CD8-positive, alpha-beta memory T cell (primary cell): ENCODE measurements around the gene NAE1. TPM values are rescaled to one million over a fixed set of nuclear protein-coding genes. Genes with fewer than 3 reads are reported as not detected.
"Not testable (repeated sequence)": the region's sequence is repeated elsewhere in the genome, so short reads cannot be mapped to it uniquely, and the experiment has no call there.

Experiments
- CTCF ChIA-PET: fragments of 350-600 bp; sonication (Branson Sonifier 250); formaldehyde crosslinking; loops from one replicate; lab custom pipeline; 2021; ENCODE audit warnings: antibody characterized with exemption; lab: Charles Lee
- POLR2A ChIA-PET: fragments of 350-600 bp; sonication (Branson Sonifier 250); formaldehyde crosslinking; loops from one replicate; lab custom pipeline; 2021; ENCODE audit warnings: antibody characterized with exemption; lab: Charles Lee
- DNase-seq, 5 donors: peaks; one replicate each; pipeline versions ENCODE4 v3.0.0 to v3.0.0-alpha.2; 2020 to 2022; ENCODE audit warnings: mixed read lengths in 1 of 5
- H3K27ac ChIP-seq: one replicate; pipeline ENCODE4 v1.7.0; 2013; ENCODE audit warnings: low read depth, mild to moderate bottlenecking, low read length, moderate library complexity
- H3K27me3 ChIP-seq: 2 replicates; pipeline ENCODE4 v1.7.0; 2013; ENCODE audit warnings: low read length, mild to moderate bottlenecking; ENCODE audit not compliant: insufficient read depth, poor library complexity, severe bottlenecking
- H3K36me3 ChIP-seq: 2 replicates; pipeline ENCODE4 v1.7.0; 2013; ENCODE audit warnings: mild to moderate bottlenecking, low read length, moderate library complexity; ENCODE audit not compliant: insufficient read depth
- H3K4me1 ChIP-seq: 2 replicates; pipeline ENCODE4 v1.7.0; 2013; ENCODE audit warnings: mild to moderate bottlenecking, low read length, moderate library complexity; ENCODE audit not compliant: insufficient read depth
- H3K4me3 ChIP-seq: 2 replicates; pipeline ENCODE4 v1.7.0; 2013; ENCODE audit warnings: mild to moderate bottlenecking, low read length
- H3K9me3 ChIP-seq: 2 replicates; pipeline ENCODE4 v1.7.0; 2013; ENCODE audit warnings: mild to moderate bottlenecking, low read length
- H3K27ac Mint-ChIP-seq, 8 donors: one replicate each; pipeline ENCODE4 v1.8.0; 2020 to 2021; ENCODE audit warnings: mixed read lengths in 8 of 8, mild to moderate bottlenecking in 6 of 8, inconsistent platforms in 3 of 8, moderate library complexity in 3 of 8
- H3K27me3 Mint-ChIP-seq, 2 donors: one replicate each; pipeline ENCODE4 v1.8.0; 2020 to 2021; ENCODE audit warnings: mixed read lengths in 2 of 2, mild to moderate bottlenecking in 1 of 2, moderate library complexity in 1 of 2
- H3K36me3 Mint-ChIP-seq, 3 donors: one replicate each; pipeline ENCODE4 v1.8.0; 2020 to 2021; ENCODE audit warnings: mixed read lengths in 3 of 3, inconsistent platforms in 1 of 3, mild to moderate bottlenecking in 1 of 3
- H3K4me1 Mint-ChIP-seq, 3 donors: one replicate each; pipeline ENCODE4 v1.8.0; 2020 to 2021; ENCODE audit warnings: mixed read lengths in 3 of 3, inconsistent platforms in 1 of 3, mild to moderate bottlenecking in 1 of 3
- H3K4me3 Mint-ChIP-seq, 7 donors: one replicate each; pipeline ENCODE4 v1.8.0; 2020 to 2021; ENCODE audit warnings: mixed read lengths in 7 of 7, mild to moderate bottlenecking in 6 of 7, moderate library complexity in 4 of 7, inconsistent platforms in 2 of 7
- H3K9me3 Mint-ChIP-seq, 5 donors: one replicate each; pipeline ENCODE4 v1.8.0; 2020 to 2022; ENCODE audit warnings: mixed read lengths in 5 of 5, mild to moderate bottlenecking in 3 of 5, moderate library complexity in 2 of 5, inconsistent platforms in 1 of 5
- polyA plus RNA-seq: library from polyadenylated mRNA; unstranded; fragments of 300-500 nt; fragmentation: Illumina TruSeq; gene quantifications from one replicate; pipeline ENCODE4 v1.2.3, GENCODE V29; 2021
- total RNA-seq, 2 experiments: library from RNA; stranded (reverse); gene quantifications; one replicate each; pipeline ENCODE4 v1.2.3, GENCODE V29; 2021

NAE1 gene
- total and polyA plus RNA-seq, 3 experiments from 2014 or later: 76.6 to 110 (median 105) TPM

GRCh38 chr16:66801320-66802105 is 29.3 kb downstream of the NAE1 start, which contains the start of gene TERB1:
TERB1 (minus strand) TSS chr16:66801584; CDS start chr16:66796798, 4,786 bp downstream.
- CTCF ChIA-PET: interaction anchor here (1.0 kb wide), 1 partner anchor 73 kb away, joined by 3 read pairs; no protein-coding TSS in a partner anchor
- no peaks in the 10 kb centered on the region for H3K9me3 Mint-ChIP-seq

GRCh38 chr16:66800856-66801255 is 29.9 kb downstream of the NAE1 start:
- H3K36me3 Mint-ChIP-seq: peaks cover 14 to 42% (median 23%) of the 10 kb centered on the region in 3 donors
- Histone ChIP-seq H3K27ac (no peak overlapping the region), H3K27me3 (no peaks in the 10 kb centered on the region), H3K4me3 (no peak overlapping the region), H3K9me3 (no peaks in the 10 kb centered on the region), H3K4me1 (no peaks in the 10 kb centered on the region), H3K36me3 (peaks cover 20% of the 10 kb centered on the region)
- CTCF ChIA-PET: interaction anchor here (1.0 kb wide), 1 partner anchor 73 kb away, joined by 3 read pairs; no protein-coding TSS in a partner anchor
- no peaks in the 10 kb centered on the region for H3K4me1 Mint-ChIP-seq
- H3K4me3 Mint-ChIP-seq: no peak overlapping the region
- DNase-seq: no peak
- H3K27ac Mint-ChIP-seq: no peak overlapping the region
- H3K9me3 Mint-ChIP-seq: no peaks in the 10 kb centered on the region
- H3K27me3 Mint-ChIP-seq: no peaks in the 10 kb centered on the region
- POLR2A ChIA-PET: no interaction called here

More at GRCh38 chr16:66801320-66802105, 29.3 kb downstream of the NAE1 start, which contains the start of gene TERB1:
- no peaks in the 10 kb centered on the region for H3K27me3 Mint-ChIP-seq
- H3K4me3 Mint-ChIP-seq: no peak within 1 kb of the TSS
- POLR2A ChIA-PET: no interaction called here
- no peaks in the 10 kb centered on the region for H3K4me1 ChIP-seq
- H3K4me1 Mint-ChIP-seq: no peaks in the 10 kb centered on the region
- H3K9me3 ChIP-seq: no peaks in the 10 kb centered on the region
- H3K36me3 ChIP-seq: peaks cover 20% of the 10 kb centered on the region
- DNase-seq: no peak
- peak within 1 kb of the TSS in 1 of 8 donors; percentile 73 for H3K27ac Mint-ChIP-seq
- H3K4me3 ChIP-seq: no peak within 1 kb of the TSS
- H3K36me3 Mint-ChIP-seq: peaks cover 14 to 44% (median 23%) of the 10 kb centered on the region in 3 donors
- no peak within 1 kb of the TSS for H3K27ac ChIP-seq
- no peaks in the 10 kb centered on the region for H3K27me3 ChIP-seq

- peaks cover 0 to 15% (median 2%) of the 10 kb centered on the region in 3 donors for H3K36me3 Mint-ChIP-seq
- H3K4me1 ChIP-seq: no peaks in the 10 kb centered on the region
- no peak overlapping the region for H3K27ac ChIP-seq
- H3K27me3 ChIP-seq: no peaks in the 10 kb centered on the region
- H3K4me3 ChIP-seq: no peak overlapping the region
- H3K4me1 Mint-ChIP-seq: no peaks in the 10 kb centered on the region
- H3K27me3 Mint-ChIP-seq: no peaks in the 10 kb centered on the region
- no peaks in the 10 kb centered on the region for H3K9me3 Mint-ChIP-seq
- DNase-seq: no peak
- no peaks in the 10 kb centered on the region for H3K36me3 ChIP-seq
- H3K4me3 Mint-ChIP-seq: no peak overlapping the region
- POLR2A ChIA-PET: no interaction called here
- H3K9me3 ChIP-seq: no peaks in the 10 kb centered on the region
- CTCF ChIA-PET: no interaction called here
- H3K27ac Mint-ChIP-seq: no peak overlapping the region
These were observed 32.6 kb downstream of the NAE1 start for GRCh38 chr16:66798161-66798560.

GRCh38 chr16:66793984-66794383 is 36.8 kb downstream of the NAE1 start:
- H3K27ac ChIP-seq, H3K27me3 ChIP-seq, H3K4me1 Mint-ChIP-seq, H3K4me3 ChIP-seq, H3K9me3 ChIP-seq, H3K4me3 Mint-ChIP-seq, DNase-seq, CTCF ChIA-PET, H3K36me3 Mint-ChIP-seq, H3K36me3 ChIP-seq, H3K4me1 ChIP-seq, H3K27me3 Mint-ChIP-seq, H3K9me3 Mint-ChIP-seq, POLR2A ChIA-PET, H3K27ac Mint-ChIP-seq: not testable (repeated sequence)

- no peaks in the 10 kb centered on the region for H3K36me3 ChIP-seq
- H3K27ac ChIP-seq: no peak overlapping the region
- ChIA-PET POLR2A (no interaction called here), CTCF (no interaction called here)
- H3K27me3 Mint-ChIP-seq: peaks cover 0 to 2% of the 10 kb centered on the region in 2 donors
- no peaks in the 10 kb centered on the region for H3K36me3 Mint-ChIP-seq
- H3K27me3 ChIP-seq: no peaks in the 10 kb centered on the region
- no peak for DNase-seq
- no peak overlapping the region for H3K4me3 ChIP-seq
- H3K4me1 ChIP-seq: no peaks in the 10 kb centered on the region
- H3K4me1 Mint-ChIP-seq: no peaks in the 10 kb centered on the region
- no peak overlapping the region for H3K27ac Mint-ChIP-seq
- H3K4me3 Mint-ChIP-seq: no peak overlapping the region
- no peaks in the 10 kb centered on the region for H3K9me3 ChIP-seq
- H3K9me3 Mint-ChIP-seq: no peaks in the 10 kb centered on the region
These were observed 40.5 kb downstream of the NAE1 start for GRCh38 chr16:66790130-66790733.

GRCh38 chr16:66787427-66787826 is 43.3 kb downstream of the NAE1 start:
- ChIA-PET POLR2A (no interaction called here), CTCF (no interaction called here)
- no peaks in the 10 kb centered on the region for H3K9me3 ChIP-seq
- no peaks in the 10 kb centered on the region for H3K27me3 ChIP-seq
- Mint-ChIP-seq H3K4me1 (no peaks in the 10 kb centered on the region), H3K27me3 (peaks cover 0 to 2% of the 10 kb centered on the region in 2 donors), H3K4me3 (no peak overlapping the region), H3K9me3 (no peaks in the 10 kb centered on the region), H3K36me3 (no peaks in the 10 kb centered on the region), H3K27ac (no peak overlapping the region)
- H3K27ac ChIP-seq: no peak overlapping the region
- H3K4me1 ChIP-seq: no peaks in the 10 kb centered on the region
- no peak overlapping the region for H3K4me3 ChIP-seq
- no peak for DNase-seq
- H3K36me3 ChIP-seq: no peaks in the 10 kb centered on the region

- Mint-ChIP-seq H3K9me3 (no peaks in the 10 kb centered on the region), H3K36me3 (no peaks in the 10 kb centered on the region), H3K4me3 (no peak overlapping the region), H3K27me3 (peaks cover 0 to 2% of the 10 kb centered on the region in 2 donors), H3K4me1 (no peaks in the 10 kb centered on the region), H3K27ac (no peak overlapping the region)
- ChIA-PET CTCF (no interaction called here), POLR2A (no interaction called here)
- no peaks in the 10 kb centered on the region for H3K4me1 ChIP-seq
- no peak overlapping the region for H3K4me3 ChIP-seq
- DNase-seq: no peak
- no peaks in the 10 kb centered on the region for H3K27me3 ChIP-seq
- H3K27ac ChIP-seq: no peak overlapping the region
- no peaks in the 10 kb centered on the region for H3K36me3 ChIP-seq
- H3K9me3 ChIP-seq: no peaks in the 10 kb centered on the region
These were observed 44.2 kb downstream of the NAE1 start for GRCh38 chr16:66786551-66786950.

GRCh38 chr16:66776457-66776856 is 54.3 kb downstream of the NAE1 start:
- H3K4me3 Mint-ChIP-seq: no peak overlapping the region
- Histone ChIP-seq H3K27ac (no peak overlapping the region), H3K27me3 (no peaks in the 10 kb centered on the region), H3K4me3 (no peak overlapping the region), H3K4me1 (no peaks in the 10 kb centered on the region), H3K36me3 (no peaks in the 10 kb centered on the region), H3K9me3 (no peaks in the 10 kb centered on the region)
- ChIA-PET POLR2A (no interaction called here), CTCF (interaction anchor here (1.5 kb wide), 1 partner anchor 8 kb away, joined by 3 read pairs; no protein-coding TSS in a partner anchor)
- H3K27me3 Mint-ChIP-seq: peaks cover 0 to 1% of the 10 kb centered on the region in 2 donors
- no peak for DNase-seq
- peaks cover 0 to 1% (median 0%) of the 10 kb centered on the region in 5 donors for H3K9me3 Mint-ChIP-seq
- no peak overlapping the region for H3K27ac Mint-ChIP-seq
- H3K4me1 Mint-ChIP-seq: no peaks in the 10 kb centered on the region
- H3K36me3 Mint-ChIP-seq: peaks cover 0 to 11% (median 3%) of the 10 kb centered on the region in 3 donors
